ENCODE measurements around the gene NRXN3.

DNA sequence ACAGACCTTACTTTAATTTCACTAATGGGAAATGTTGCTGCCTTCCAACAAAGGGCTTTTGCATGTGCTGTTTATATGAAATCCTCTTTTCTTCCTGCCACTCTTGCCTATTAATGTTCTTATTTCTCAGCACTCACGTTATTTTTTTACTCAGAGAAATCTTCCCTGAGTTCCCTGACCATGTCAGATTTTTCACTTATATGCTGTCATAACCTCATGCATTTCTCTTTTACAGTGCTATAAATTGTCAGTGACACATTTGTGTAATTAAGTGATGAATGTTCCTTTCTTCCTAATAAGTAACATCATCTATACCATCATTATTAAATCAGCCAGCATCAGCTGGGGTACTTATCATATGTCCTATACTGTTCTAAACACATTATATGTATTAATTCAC is 1597.1 kb downstream of the NRXN3 start:
- TF ChIP-seq, protein P1, sequence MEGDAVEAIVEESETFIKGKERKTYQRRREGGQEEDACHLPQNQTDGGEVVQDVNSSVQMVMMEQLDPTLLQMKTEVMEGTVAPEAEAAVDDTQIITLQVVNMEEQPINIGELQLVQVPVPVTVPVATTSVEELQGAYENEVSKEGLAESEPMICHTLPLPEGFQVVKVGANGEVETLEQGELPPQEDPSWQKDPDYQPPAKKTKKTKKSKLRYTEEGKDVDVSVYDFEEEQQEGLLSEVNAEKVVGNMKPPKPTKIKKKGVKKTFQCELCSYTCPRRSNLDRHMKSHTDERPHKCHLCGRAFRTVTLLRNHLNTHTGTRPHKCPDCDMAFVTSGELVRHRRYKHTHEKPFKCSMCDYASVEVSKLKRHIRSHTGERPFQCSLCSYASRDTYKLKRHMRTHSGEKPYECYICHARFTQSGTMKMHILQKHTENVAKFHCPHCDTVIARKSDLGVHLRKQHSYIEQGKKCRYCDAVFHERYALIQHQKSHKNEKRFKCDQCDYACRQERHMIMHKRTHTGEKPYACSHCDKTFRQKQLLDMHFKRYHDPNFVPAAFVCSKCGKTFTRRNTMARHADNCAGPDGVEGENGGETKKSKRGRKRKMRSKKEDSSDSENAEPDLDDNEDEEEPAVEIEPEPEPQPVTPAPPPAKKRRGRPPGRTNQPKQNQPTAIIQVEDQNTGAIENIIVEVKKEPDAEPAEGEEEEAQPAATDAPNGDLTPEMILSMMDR (conservative IDR thresholded peaks at IDR 0.05): no peak
- TF ChIP-seq EZH2 (IDR thresholded peaks at IDR 0.05; ENCODE audit: low read depth): no peak

Data from PC-9 (cell line).